ENCODE measurements around the gene PRLR.
"Not testable (repeated sequence)": the region's sequence is repeated elsewhere in the genome, so short reads cannot be mapped to it uniquely, and the experiment has no call there.

Gene PRLR

DNA sequence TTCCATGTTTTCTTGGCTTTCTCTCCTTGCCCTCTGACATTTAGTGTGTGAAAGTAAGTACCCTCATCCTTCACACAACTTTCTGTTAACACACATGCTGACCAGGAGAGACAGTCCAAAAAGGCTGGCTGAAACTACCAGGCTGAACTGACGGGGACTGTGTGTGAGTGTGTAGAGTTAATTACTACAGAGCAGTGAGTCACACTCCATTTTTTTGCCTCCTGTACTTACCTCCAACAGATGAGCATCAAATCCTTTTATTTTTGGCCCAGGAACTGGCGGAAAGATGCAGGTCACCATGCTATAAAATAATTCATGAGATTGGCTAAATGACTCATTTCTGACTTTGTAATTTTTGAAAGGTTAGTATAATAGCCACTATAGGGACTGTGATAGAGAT is 162.3 kb downstream of the PRLR start:
- DNase-seq: no peak

DNA sequence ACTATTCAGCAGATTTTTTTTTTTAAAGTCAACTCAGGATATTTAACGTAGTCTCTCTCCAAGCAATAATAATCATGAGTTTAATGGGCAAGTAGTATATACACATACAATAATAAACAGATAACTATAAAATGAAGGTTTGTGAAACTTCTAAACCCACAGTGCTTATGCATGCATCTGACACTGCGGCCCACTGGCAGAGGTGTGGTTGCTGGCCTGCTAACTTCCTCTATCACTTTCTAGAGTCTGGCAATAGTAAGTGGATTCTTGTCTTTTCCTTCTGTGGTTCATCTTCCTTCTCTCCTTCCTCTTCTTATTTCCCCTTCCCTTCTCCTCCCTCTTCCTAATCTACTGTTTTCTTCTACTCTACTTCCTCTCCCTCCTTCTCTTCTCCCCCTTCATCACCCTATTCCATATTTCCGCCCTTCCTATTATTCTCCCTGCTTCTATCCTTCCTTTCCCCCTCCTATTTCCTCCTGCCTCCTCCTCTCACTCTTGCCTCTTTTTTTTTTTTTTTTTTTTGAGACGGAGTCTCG is 164.0 kb downstream of the PRLR start:
- DNase-seq: no peak

DNA sequence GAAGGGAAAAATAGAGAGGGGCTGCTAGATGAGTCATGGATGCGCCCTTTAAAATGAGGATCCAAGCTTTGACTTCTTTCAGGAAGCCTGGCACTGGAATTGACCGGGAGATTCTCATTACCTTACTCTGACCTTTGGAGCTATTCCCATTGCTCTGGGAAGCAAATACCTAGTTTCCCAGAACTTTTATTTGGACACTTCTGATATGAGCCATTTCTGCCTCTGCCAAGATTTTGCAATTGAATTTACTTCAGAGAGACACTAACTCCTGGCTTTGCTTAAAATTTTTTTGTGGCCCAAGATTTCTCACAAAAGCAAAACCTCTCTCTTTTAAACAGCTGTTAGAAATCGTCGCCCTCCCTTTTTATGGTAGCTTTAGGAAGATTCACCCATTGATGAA is 166.9 kb downstream of the PRLR start:
- DNase-seq: no peak

DNA sequence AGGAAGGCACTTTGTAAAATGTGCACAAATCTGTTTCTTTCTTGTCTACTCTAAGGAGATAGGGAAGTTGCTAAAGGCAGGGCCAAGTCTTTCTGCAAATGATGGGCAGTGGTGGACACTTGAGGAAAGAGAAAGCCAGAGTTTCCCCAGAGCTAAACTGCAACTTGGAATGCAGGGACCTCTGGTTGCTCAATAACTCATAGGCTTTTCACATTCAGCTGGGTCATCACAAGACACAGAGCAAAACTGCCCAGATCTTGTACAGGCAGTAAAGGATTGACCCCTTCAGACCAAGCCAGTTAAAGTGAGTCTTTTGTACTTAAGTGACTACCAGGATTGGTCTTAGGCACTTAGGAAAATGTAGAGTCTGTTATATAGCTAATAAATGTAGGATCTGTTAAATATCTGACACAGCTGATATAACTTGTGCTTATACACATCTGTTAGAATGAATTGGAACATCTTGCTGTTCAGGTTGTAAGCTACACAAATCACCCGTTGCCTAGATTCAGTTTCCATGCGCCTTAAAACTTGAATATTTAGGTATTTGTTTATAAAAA is 169.0 kb downstream of the PRLR start:
- DNase-seq: no peak

DNA sequence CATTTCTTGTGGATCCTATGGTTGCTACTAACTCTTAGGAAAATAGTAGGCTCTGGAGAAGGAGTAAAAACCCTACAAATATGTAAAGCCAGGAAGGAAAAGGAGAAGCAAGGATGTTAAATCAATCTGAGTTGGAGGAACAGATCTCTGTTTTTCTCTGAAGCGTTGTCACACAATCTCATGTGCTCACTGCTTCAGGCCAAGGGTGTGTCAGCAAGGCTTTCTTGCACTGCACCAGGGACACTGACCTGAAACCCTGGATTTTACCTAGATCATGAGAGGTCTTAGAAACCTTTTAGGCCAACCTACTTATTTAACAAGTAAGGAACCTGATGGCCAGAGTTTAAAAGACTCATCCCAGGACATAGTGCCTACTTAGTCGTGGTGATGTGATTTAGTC is 170.1 kb downstream of the PRLR start:
- DNase-seq: no peak

DNA sequence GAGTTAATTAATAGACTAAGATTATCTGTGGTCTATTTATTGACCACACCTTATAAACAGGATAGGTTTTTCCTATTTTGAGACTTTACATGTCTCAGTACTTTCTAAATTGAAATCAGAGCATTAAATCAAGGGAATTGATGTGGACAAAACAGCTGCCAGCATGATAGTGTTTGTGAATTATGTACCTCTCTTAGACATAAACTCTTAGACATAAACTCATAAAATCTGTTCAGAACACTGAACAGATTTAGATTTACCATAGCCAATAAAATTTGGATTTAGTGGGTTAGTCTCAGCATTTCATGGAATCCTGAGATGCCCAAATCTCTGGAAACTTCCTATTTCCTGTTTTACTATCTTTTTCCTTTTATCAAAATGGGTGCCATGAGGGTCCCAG is 171.0 kb downstream of the PRLR start:
- no peak for DNase-seq

DNA sequence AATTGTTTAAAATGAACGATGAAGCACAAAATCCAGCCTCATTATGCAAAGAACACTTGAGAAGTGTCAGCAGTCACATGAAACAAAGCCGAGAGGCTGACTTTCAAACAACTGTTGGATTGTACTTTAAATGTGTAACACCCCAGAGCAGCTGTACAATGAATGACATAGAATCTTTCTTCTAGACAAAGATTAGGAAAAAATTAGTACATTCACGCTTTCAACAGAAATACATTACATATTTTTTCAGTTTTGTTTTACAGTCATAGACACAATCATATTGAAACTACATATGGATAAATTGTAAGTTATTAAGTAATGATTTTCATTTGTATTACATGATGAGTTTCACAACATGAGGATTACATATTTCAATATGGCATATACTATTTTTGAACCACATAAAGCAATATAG is 171.9 kb downstream of the PRLR start:
- DNase-seq: no peak

DNA sequence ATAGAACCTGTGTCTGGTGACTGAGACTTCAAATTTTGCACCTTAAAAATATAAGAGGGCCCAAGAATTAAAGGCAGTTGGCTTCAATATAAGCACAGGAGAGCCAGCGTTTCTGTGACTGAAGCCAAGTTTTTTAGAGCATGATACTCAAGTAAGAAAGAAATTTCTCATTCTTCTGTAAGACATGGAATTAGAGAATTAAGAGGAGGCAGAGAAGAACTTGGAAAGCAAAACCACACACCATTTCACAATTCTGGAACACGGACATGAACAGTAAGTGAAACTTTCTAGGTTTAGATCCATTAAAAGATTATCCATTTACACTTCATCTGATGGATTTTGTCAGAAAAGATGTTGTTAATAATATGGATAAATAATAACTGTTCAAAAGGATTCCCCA is 173.6 kb downstream of the PRLR start:
- no peak for DNase-seq

DNA sequence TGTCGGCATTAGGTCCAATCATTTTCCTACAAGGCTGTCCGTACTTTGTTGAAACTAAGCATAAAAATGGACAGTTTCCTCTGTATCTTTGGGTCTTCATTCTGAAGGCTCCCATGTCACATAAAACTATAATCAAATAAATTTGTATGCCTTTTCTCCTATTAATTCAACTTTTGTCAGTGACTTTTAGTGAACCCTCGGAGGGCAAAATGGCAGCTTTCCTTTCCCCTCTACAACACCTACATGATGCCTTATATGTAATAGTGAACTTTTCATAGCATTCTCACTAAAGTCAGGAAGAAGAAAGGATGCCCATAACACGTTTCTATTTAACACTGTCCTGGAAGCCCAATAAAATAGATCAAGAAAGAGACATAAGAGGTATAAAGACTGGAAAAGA is 177.4 kb downstream of the PRLR start:
- DNase-seq: no peak

DNA sequence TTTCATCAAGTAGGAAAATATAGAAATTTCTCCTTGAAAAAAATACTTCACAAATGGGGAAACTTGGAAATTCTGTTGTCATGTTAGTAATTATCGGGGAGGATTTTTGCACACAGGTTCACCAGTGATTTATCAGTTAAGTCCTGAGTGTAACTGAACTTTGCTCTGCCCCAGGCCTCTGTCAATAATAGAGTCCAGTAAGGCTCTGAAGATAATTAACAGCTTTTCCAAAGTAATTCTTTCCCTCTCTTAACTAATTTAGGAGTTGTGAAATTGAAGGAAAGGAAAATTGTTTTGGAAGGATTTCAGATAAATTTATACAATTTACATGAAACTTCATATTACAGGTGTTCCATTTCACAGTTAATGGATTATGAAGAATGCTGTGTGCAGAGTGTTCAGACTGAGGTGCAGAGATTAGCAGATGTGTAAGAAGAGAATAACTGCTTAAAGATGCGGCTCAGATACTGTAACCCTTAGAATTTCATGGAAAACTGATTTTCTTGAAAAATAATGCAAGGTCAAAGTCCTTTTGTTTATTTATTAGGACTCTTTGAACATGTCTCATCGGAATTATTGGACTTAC is 179.7 kb downstream of the PRLR start:
- DNase-seq: no peak

DNA sequence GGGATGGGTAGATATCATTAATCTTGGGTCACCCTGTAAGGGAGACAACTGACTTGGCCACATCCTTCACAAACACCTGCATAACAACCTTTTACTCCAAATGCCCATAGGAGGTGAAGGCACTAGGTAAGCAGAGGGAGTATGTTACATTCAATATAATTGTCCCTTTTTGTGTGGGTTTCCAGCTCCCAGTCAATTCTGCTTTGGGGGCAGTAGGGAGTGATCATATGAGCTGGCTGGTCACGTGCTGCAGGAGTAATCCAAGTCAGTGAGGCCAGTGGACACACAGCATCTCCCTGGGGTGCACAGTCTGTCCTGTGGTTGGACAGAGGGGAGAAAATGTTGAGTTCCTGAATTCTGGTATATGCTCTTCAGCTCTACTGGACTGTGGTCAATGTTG is 181.4 kb downstream of the PRLR start:
- no peak for DNase-seq

DNA sequence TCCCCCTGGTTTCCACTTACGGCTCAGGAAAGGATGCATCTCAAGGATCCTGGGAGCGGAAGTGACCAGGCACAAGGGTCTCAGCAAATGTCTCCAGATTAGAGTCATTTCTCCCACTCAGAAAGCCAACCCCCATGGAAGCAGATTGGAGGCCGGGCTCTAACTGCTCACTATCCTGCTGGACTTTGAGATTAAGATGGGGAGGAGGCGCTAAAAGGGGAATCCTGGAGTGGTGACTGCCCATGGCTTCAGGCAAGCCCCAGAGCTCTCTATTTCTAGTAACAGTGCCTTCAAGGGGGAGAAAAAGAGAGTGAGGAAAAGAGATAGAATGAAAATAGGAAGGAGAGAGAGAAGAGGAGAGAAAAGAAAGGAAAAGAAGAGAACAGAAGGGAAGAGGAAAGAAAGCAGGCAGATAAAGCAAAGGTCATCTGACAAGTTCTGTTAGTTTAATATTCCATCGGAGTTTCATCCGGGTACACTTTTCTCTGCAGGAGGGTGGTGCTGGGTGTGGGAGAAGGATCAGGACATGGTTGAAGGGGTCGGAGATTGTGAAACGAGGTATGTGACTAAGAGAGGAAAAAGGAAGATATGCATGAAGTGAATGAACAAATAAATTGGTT is 182.4 kb downstream of the PRLR start, which contains the start of gene AGXT2:
AGXT2 (minus strand) TSS at position 165 of the 620 bp plus-strand sequence; CDS start at position 108, 57 bp downstream.
- no peak for DNase-seq

DNA sequence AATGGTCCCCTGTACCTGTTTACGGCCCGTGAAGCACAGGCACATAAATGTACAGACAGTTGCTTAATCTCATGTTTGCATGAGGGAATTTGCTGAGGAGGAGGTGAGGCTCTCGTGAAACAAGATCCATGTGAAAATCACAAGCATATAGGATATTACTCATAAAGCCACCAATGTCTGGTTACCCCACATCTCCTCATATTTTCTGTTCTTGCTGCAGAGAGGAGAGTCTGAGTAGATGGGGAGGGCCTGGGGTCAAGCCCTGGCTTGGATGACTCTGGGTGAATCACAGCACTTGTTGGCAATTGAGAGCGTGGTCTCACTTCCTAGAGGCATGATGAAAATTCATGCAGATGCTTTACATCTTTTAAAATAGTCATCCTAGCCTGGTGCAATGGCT is 183.5 kb downstream of the PRLR start:
- DNase-seq: no peak

DNA sequence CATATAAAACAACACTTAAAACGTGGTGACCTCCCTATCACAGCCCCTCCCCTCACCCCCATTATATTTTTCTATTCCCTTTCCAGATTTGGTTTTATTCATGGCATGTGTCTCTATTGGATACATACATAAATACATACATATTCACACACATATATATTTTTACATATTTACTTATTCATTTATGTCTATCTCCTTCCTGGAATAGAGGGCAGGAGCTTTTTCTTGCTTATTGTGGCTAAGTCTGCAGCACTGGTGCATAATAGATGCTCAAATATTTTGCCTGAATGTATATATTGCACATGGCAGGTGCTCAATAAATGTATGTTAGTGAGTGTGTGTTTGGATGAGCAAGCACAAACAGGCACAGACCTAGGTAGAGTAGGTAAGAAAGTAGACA is 185.0 kb downstream of the PRLR start:
- DNase-seq: no peak

DNA sequence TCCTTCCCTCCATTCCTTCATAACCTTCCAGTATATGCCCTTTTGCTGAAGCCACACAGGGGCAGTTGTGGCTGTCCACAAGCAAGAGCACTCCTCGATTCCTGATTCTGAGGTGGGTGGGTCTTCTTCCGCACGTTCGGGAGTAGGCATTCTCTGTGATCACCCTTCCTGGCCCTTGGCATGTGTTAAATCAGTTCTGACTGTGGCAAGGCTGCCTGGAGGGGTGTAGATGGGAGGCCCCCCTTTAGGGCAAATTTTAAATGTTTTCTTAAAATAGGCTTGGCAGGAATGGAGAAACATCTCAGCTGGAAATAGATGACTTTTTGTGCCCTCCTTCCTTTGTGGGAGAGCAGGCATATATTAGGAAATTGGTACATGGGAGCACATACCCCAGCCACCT is 185.6 kb downstream of the PRLR start:
- no peak for DNase-seq

DNA sequence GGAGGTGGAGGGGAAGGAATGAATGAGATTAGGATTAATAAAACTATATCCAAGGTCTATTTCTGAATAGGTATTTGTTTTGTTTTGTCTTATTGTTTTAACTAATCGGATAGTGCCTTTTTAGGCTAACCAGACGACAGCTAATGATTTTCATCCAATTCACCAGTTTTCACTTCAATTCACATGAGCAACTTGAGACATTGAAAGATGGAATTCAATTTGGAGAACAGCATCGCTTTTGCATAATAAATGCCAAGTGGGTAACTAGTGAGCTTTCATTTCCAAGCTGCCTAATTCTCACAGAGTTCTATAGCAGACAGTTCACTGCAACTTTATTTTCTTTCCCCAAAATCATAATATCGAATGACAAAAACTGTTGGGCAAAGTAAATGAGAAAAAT is 187.5 kb downstream of the PRLR start:
- no peak for DNase-seq

DNA sequence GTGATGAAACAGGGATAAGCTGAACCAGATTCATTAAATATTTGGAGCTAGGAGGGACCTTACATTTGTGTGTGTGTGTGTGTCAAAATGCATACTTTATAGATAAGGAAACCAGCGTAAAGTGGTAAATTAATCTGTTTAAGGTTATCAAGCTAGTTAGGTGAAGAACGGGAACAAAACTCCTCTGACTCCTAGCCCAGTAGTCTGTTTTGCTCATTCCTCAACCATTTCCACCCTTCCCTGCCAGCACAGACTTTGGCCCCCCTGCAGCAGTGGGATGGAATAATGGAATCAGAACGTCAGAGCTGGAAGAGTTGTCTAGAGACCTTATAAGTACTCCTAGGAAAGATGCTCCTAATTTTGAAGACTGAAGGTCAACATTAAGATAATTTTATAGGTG is 189.0 kb downstream of the PRLR start:
- DNase-seq: no peak

DNA sequence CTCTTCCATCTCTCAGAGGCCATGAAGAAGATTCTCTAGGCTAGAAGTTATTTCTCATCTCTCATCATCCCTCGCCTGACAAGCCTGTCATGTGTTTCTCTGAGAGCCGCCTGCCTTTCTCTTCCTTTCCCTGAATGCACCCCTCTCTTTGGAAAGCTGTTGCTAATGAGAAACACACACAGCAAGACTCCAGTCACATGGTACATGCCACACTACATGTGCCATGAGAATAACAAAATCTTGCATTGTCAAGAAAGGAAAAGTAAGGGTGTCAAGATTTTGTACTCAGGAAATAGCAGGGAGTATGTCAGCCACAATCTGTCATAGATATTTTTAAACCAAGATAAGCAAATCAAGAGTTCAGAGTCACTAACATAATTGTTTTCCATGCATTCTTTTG is 191.4 kb downstream of the PRLR start:
- DNase-seq: no peak

DNA sequence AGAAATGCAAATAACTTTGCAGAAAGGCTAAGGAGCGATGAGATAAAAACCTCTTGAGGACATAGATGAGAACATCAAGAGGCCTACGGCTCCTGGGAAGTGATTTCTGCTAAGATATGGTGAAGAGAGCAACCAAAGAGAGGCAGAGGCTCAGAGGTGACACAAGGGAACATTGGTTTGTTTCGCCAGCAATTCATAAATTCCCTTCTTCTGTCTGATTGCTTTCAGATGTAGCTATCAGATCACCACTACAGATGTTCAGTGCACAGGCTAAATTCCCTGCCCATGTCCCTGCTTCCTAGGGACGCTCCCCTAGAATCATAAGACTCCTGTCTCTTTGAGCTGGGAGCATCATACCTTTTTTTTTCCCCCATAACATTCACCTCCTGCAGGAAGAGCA is 193.8 kb downstream of the PRLR start:
- no peak for DNase-seq

DNA sequence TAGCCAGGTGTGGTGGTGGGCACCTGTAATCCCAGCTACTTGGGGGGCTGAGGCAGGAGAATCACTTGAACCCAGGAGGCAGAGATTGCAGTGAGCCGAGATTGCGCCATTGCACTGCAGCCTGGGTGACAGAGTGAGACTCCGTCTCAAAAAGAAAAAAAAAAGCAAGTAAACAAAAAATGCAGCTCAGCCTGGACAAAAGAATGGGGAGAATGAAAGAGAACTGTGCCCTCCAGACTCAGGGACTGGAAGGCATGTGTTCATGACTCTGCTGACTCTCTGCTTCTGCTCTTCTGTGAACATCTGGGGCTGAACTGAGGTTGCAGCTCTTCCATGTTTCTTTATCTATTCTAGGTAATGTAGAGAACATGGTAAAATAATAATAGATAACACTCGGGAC is 194.4 kb downstream of the PRLR start:
- DNase-seq: not testable (repeated sequence)

DNA sequence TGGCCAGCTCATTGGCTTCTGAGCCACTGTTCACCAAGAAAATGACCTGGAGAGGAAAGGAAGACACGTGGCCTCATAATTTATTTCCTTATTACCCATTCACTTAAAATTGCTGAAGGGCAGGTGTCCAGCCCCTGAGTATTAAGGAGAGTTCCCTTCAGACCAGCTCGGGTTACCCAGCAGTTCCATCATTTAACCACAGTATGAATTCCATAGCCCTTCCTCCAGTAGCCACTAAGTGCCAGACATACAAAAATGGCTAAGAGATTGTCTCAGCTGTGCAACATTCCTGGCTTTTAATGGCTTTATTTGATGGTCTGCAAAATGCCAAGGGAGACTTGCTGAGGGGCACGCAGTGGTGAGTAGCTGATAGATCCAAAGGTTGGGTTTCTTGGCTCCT is 195.0 kb downstream of the PRLR start:
- no peak for DNase-seq

DNA sequence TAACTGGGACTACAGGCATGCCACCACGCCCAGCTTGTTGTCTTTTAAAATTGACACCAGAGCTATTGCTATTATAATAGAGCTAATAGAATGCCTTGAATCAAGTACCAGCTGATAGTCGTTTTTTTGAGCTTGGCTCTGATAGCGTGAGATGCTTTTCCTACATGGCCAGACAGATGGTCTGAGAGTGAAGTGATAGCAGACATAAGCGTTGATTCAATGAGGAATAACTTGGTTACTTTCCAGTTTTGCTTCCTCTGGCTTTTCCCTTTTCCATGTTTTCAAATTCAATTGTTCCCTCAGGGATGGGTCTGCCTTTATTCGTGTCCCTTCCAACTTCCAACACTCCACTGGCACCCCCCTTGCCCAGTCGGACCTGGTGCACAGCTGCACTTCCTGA is 197.9 kb downstream of the PRLR start:
- no peak for DNase-seq

DNA sequence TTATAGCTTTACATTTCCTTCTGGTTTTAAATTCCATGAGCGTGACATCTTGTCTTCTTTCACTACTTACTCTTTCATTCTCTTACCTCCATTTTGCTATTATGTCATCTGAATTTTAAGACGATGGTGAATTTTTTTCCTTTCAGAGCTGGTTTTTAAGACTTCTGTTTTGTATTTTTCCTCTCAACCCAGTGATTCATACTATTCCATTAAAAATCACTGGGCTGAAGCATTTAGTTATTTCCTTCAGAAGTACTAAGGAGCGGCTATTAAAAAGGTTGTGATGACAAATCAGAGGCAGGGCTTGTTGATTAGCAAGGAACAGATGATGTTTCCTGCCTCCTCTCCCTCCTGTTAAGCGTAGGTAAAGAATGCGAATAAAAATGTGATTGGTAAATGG is 199.0 kb downstream of the PRLR start:
- no peak for DNase-seq

DNA sequence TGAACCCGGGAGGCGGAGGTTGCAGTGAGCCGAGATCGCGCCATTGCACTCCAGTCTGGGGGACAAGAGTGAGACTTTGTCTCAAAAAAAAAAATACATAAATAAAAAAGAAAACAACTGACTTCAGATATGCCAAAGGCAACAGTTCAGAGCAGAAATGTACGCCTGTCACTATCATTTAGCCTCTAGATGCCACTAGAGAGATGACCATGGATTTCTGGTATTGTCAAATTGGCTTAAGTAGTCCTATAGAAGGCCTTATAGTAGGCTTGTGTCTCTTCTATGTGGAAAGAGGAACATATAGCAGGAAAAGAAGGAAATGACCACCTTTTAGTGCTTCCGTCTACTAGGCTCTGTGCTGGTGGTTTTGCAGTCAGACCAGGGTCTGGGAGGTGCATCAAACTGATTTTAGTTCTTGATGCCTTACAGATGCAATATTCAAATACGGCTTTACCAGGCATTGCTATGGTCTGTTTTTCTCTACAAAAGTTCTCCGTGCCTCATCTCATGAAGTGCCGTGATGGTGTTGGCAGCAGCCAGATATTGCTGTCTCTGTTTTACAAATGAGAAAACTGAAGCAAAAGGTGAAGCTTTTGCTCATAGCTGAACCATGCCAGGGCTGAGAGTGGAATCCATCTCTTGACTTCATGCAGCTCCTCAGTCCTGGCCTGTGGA is 199.7 kb downstream of the PRLR start:
- DNase-seq: no peak
